MM.1S (cell line): ENCODE results near the gene ATP2A3.

Experiments used
- DNase-seq: peaks from one replicate; pipeline ENCODE4 v3.0.0-alpha.2; 2015
- H2AFZ ChIP-seq: fragments of 300-600 bp; sonication (generic); 2 replicates; pipeline ENCODE4 v1.6.0; 2016; ENCODE audit warnings: antibody characterized with exemption, low read length
- H3F3A ChIP-seq: fragments of 300-600 bp; sonication (generic); 2 replicates; pipeline ENCODE4 v1.6.1; 2016; ENCODE audit warnings: mild to moderate bottlenecking, antibody characterized with exemption, low read length, moderate library complexity, mixed read lengths; ENCODE audit not compliant: insufficient read depth
- H3K27ac ChIP-seq: fragments of 300-600 bp; sonication (generic); 2 replicates; pipeline ENCODE4 v1.5.1; 2016; ENCODE audit warnings: mild to moderate bottlenecking, low read length
- H3K27me3 ChIP-seq: fragments of 300-600 bp; sonication (generic); replicated peaks from 2 replicates; pipeline ENCODE4 v1.6.0; 2016; ENCODE audit warnings: low read length; ENCODE audit not compliant: insufficient read depth
- H3K36me3 ChIP-seq: fragments of 300-600 bp; sonication (generic); replicated peaks from 2 replicates; pipeline ENCODE4 v1.6.1; 2016; ENCODE audit warnings: mild to moderate bottlenecking, low read length, mixed read lengths; ENCODE audit not compliant: insufficient read depth
- H3K4me1 ChIP-seq: fragments of 300-600 bp; sonication (generic); 2 replicates; pipeline ENCODE4 v1.6.1; 2016; ENCODE audit warnings: low read length, mixed read lengths
- H3K4me2 ChIP-seq: fragments of 300-600 bp; sonication (generic); 2 replicates; pipeline ENCODE4 v1.6.0; 2016; ENCODE audit warnings: low read depth, low read length
- H3K4me3 ChIP-seq: fragments of 300-600 bp; sonication (generic); 2 replicates; pipeline ENCODE4 v1.5.1; 2016; ENCODE audit warnings: low read length, mixed read lengths
- H3K79me2 ChIP-seq: fragments of 300-600 bp; sonication (generic); 2 replicates; pipeline ENCODE4 v1.6.1; 2016; ENCODE audit warnings: mixed run types, low read length, mixed read lengths
- H3K9ac ChIP-seq: fragments of 300-600 bp; sonication (generic); 2 replicates; pipeline ENCODE4 v1.6.1; 2016; ENCODE audit warnings: low read length, mixed read lengths
- H3K9me2 ChIP-seq: fragments of 300-600 bp; sonication (generic); replicated peaks from 2 replicates; pipeline ENCODE4 v1.6.1; 2016; ENCODE audit warnings: mild to moderate bottlenecking, low read length, mixed read lengths; ENCODE audit not compliant: insufficient read depth
- H3K9me3 ChIP-seq: fragments of 300-600 bp; sonication (generic); replicated peaks from 2 replicates; pipeline ENCODE4 v1.6.1; 2016; ENCODE audit warnings: mild to moderate bottlenecking, low read length, mixed read lengths; ENCODE audit not compliant: insufficient read depth
- H4K20me1 ChIP-seq: fragments of 300-600 bp; sonication (generic); 2 replicates; pipeline ENCODE4 v1.6.1; 2016; ENCODE audit warnings: mild to moderate bottlenecking, low read length, moderate library complexity, mixed read lengths; ENCODE audit not compliant: insufficient read depth
- CTCF ChIP-seq: fragments of 300-600 bp; sonication (generic); IDR thresholded peaks from 2 replicates; pipeline ENCODE4 v1.5.1; 2016; ENCODE audit warnings: antibody characterized with exemption, low read length, mixed read lengths
- EZH2 ChIP-seq: fragments of 300-600 bp; sonication (generic); optimal IDR thresholded peaks from 2 replicates; pipeline ENCODE3; 2017; ENCODE audit warnings: low read depth, mild to moderate bottlenecking, antibody characterized with exemption, low read length, mixed read lengths
- EZH2phosphoT487 ChIP-seq: fragments of 300-600 bp; sonication (generic); IDR thresholded peaks from 2 replicates; pipeline ENCODE4 v1.6.1; 2018; ENCODE audit warnings: antibody characterized with exemption, low read length

ATP2A3 gene

GRCh38 chr17:3955673-3955988 lies 8.6 kb downstream of the ATP2A3 start:
- H3K9ac ChIP-seq = no peak overlapping the region
- TF ChIP-seq EZH2 (no peak), CTCF (no peak), EZH2phosphoT487 (no peak)
- H4K20me1 ChIP-seq = 0 out of 2 replicates have a peak, but pooled peaks cover 6% of the 10 kb centered on the region
- H3K79me2 ChIP-seq = peaks cover 77% of the 10 kb centered on the region
- no peaks in the 10 kb centered on the region for H3K9me2 ChIP-seq
- H3K9me3 ChIP-seq = no peaks in the 10 kb centered on the region
- H3F3A ChIP-seq = no peaks in the 10 kb centered on the region
- no peak overlapping the region for H3K27ac ChIP-seq
- no peak overlapping the region for H3K4me2 ChIP-seq
- no peaks in the 10 kb centered on the region for H3K27me3 ChIP-seq
- H3K4me1 ChIP-seq = peaks cover 12% of the 10 kb centered on the region
- H3K36me3 ChIP-seq = no peaks in the 10 kb centered on the region
- H2AFZ ChIP-seq = no peak overlapping the region
- no peak overlapping the region for H3K4me3 ChIP-seq
- DNase-seq = no peak

- 0 out of 2 replicates have a peak, but pooled peaks cover 8% of the 10 kb centered on the region for H4K20me1 ChIP-seq
- H3K36me3 ChIP-seq = no peaks in the 10 kb centered on the region
- H3K9me3 ChIP-seq = no peaks in the 10 kb centered on the region
- no peaks in the 10 kb centered on the region for H3F3A ChIP-seq
- H3K27me3 ChIP-seq = no peaks in the 10 kb centered on the region
- H3K9me2 ChIP-seq = no peaks in the 10 kb centered on the region
- H3K4me2 ChIP-seq = no peak overlapping the region
- H3K79me2 ChIP-seq = peaks cover 72% of the 10 kb centered on the region
- H3K27ac ChIP-seq = no peak overlapping the region
- H2AFZ ChIP-seq = no peak overlapping the region
- TF ChIP-seq EZH2 = no peak
- no peak for TF ChIP-seq CTCF
- no peak for TF ChIP-seq EZH2phosphoT487
- H3K4me1 ChIP-seq = peaks cover 7% of the 10 kb centered on the region
- no peak overlapping the region for H3K9ac ChIP-seq
- DNase-seq = no peak
- H3K4me3 ChIP-seq = no peak overlapping the region
Observed at GRCh38 chr17:3954976-3955672, 9.1 kb downstream of the ATP2A3 start.

- Histone ChIP-seq H3K79me2 (peaks cover 66% of the 10 kb centered on the region), H3K9ac (no peak overlapping the region), H3K36me3 (0 out of 2 replicates have a peak, but pooled peaks cover 4% of the 10 kb centered on the region), H3K4me1 (no peaks in the 10 kb centered on the region), H3K9me3 (no peaks in the 10 kb centered on the region), H3K4me3 (no peak overlapping the region), H3K9me2 (no peaks in the 10 kb centered on the region), H3K4me2 (no peak overlapping the region), H2AFZ (no peak overlapping the region), H3K27me3 (no peaks in the 10 kb centered on the region), H3K27ac (no peak overlapping the region), H4K20me1 (0 out of 2 replicates have a peak, but pooled peaks cover 8% of the 10 kb centered on the region), H3F3A (peaks cover 6% of the 10 kb centered on the region; the same call in 1 of the 2 replicates)
- TF ChIP-seq EZH2 (no peak), CTCF (no peak), EZH2phosphoT487 (no peak)
- no peak for DNase-seq
Observed at GRCh38 chr17:3954086-3954485, 10.2 kb downstream of the ATP2A3 start.
